Measurements from ENCODE around the gene SAMD11.

- no peak for TF ChIP-seq POLR2A (IDR thresholded peaks at IDR 0.05)
- TF ChIP-seq CTCF (IDR thresholded peaks at IDR 0.05): no peak
Measured at GRCh38 chr1:897226-897625, 26.5 kb upstream of the SAMD11 start.
